HepG2 (cell line): ENCODE measurements around the gene DPY30. TPM values are rescaled to one million over a fixed set of nuclear protein-coding genes. Genes with fewer than 3 reads are reported as not detected.

ENCODE experiments used
- ARNTL ChIP-seq: sonication (generic); formaldehyde crosslinking; IDR thresholded peaks from 2 replicates; pipeline ENCODE4 v1.4.0; 2020; ENCODE audit warnings: mild to moderate bottlenecking, missing genetic modification reagents
- CEBPB ChIP-seq: IDR thresholded peaks from 2 replicates; pipeline ENCODE4 v1.6.1; 2011; ENCODE audit warnings: low read depth, low read length, improper control_type of control experiment, borderline replicate concordance
- CHCHD3 ChIP-seq: sonication (generic); formaldehyde crosslinking; IDR thresholded peaks from 2 replicates; pipeline ENCODE4 v1.8.0; 2022; ENCODE audit warnings: mild to moderate bottlenecking, missing genetic modification reagents, moderate library complexity
- FOXM1 ChIP-seq: sonication (generic); formaldehyde crosslinking; IDR thresholded peaks from 2 replicates; pipeline ENCODE4 v1.5.0; 2020; ENCODE audit warnings: missing genetic modification reagents
- GATAD1 ChIP-seq: IDR thresholded peaks from 2 replicates; pipeline ENCODE4 v1.6.1; 2016; ENCODE audit warnings: missing genetic modification reagents, missing compliant biosample characterization
- GATAD2A ChIP-seq: IDR thresholded peaks from 2 replicates; pipeline ENCODE4 v1.6.1; 2016
- JUN ChIP-seq: sonication (generic); formaldehyde crosslinking; IDR thresholded peaks from 2 replicates; pipeline ENCODE4 v1.4.0; 2020; ENCODE audit warnings: mild to moderate bottlenecking, missing genetic modification reagents
- KDM2A ChIP-seq: sonication (generic); formaldehyde crosslinking; IDR thresholded peaks from 2 replicates; pipeline ENCODE4 v1.4.0; 2020; ENCODE audit warnings: low read depth, missing genetic modification reagents, borderline replicate concordance
- LCORL ChIP-seq, 2 experiments: fragments of 450-650 bp in 1 of 2; sonication (generic) in 1 of 2; formaldehyde crosslinking in 1 of 2; IDR thresholded peaks; 2 replicates each; pipeline versions ENCODE4 v1.5.0 to v1.6.1; 2017 to 2020; ENCODE audit warnings: antibody characterized with exemption in 1 of 2, missing genetic modification reagents in 1 of 2
- MBD4 ChIP-seq: IDR thresholded peaks from 2 replicates; pipeline ENCODE4 v1.6.1; 2012; ENCODE audit warnings: low read length, inconsistent platforms, borderline replicate concordance
- PCBP1 ChIP-seq: fragments of 200-400 bp; formaldehyde crosslinking; IDR thresholded peaks from 2 replicates; pipeline ENCODE4 v1.6.1; 2017; ENCODE audit warnings: mild to moderate bottlenecking, low read depth, low read length, borderline replicate concordance
- PRDM15 ChIP-seq: sonication (generic); formaldehyde crosslinking; IDR thresholded peaks from 2 replicates; pipeline ENCODE4 v1.4.0; 2020; ENCODE audit warnings: missing genetic modification reagents
- SMAD9 ChIP-seq: sonication (generic); formaldehyde crosslinking; IDR thresholded peaks from 2 replicates; pipeline ENCODE4 v1.5.1; 2020; ENCODE audit warnings: mild to moderate bottlenecking, missing genetic modification reagents
- XBP1 ChIP-seq: sonication (generic); formaldehyde crosslinking; IDR thresholded peaks from 2 replicates; pipeline ENCODE4 v1.5.0; 2020; ENCODE audit warnings: missing genetic modification reagents
- ZNF251 ChIP-seq: sonication (generic); formaldehyde crosslinking; IDR thresholded peaks from 2 replicates; pipeline ENCODE4 v1.9.0; 2021; ENCODE audit warnings: mild to moderate bottlenecking, missing genetic modification reagents
- ZNF646 ChIP-seq: sonication (generic); formaldehyde crosslinking; IDR thresholded peaks from 2 replicates; pipeline ENCODE4 v1.9.0; 2021; ENCODE audit warnings: mild to moderate bottlenecking, missing genetic modification reagents
- ZNF788 ChIP-seq: sonication (generic); formaldehyde crosslinking; IDR thresholded peaks from 2 replicates; pipeline ENCODE4 v1.5.0; 2020; ENCODE audit warnings: mild to moderate bottlenecking, missing genetic modification reagents, borderline replicate concordance
- ZSCAN31 ChIP-seq: sonication (generic); formaldehyde crosslinking; IDR thresholded peaks from 2 replicates; pipeline ENCODE4 v1.5.0; 2020; ENCODE audit warnings: low read depth, mild to moderate bottlenecking, missing genetic modification reagents
- polyA plus RNA-seq, 8 experiments: library from polyadenylated mRNA; depleted of rRNA in 3 of 8; stranded (reverse) in 7 of 8; unstranded in 1 of 8; fragments of >200 nt; fragmentation: Illumina TruSeq in 4 of 8; extraction: Trizol in 4 of 8; gene quantifications; 2 replicates each; pipeline versions ENCODE4 v1.2.1 to v1.2.3, GENCODE V29; 2011 to 2016; ENCODE audit warnings: low read depth in 4 of 8, missing spikeins in 1 of 8, mixed read lengths in 1 of 8; ENCODE audit not compliant: insufficient read depth in 1 of 8
- total RNA-seq, 5 experiments: library from RNA; depleted of rRNA; stranded (reverse); fragments of >200 nt; fragmentation: Illumina TruSeq; extraction: Trizol; gene quantifications; 2 replicates each; pipeline ENCODE4 v1.2.3, GENCODE V29; 2016; ENCODE audit warnings: low read depth in 1 of 5
- TF ChIP-seq, protein P1 (sequence below), 2 experiments: fragments of 450-650 bp in 1 of 2; sonication (generic) in 1 of 2; formaldehyde crosslinking; IDR thresholded peaks; 2 replicates each; pipeline versions ENCODE4 v1.5.0 to v1.8.0; 2020 to 2022; ENCODE audit warnings: mild to moderate bottlenecking in 1 of 2, missing genetic modification reagents in 1 of 2

DPY30 gene
- total and polyA plus RNA-seq, 2 of the 13 experiments (the other 11 are each of a cell fraction or from before 2014, with no cell fraction given), result 98.1 to 118 TPM

- peak; percentile 72 for TF ChIP-seq ZNF646 (CRISPR knock-in tag)
- TF ChIP-seq GATAD1 (CRISPR knock-in tag), result peak; percentile 85
- TF ChIP-seq CEBPB, result no peak
- TF ChIP-seq ZNF251, result no peak
- TF ChIP-seq FOXM1 (CRISPR knock-in tag), result no peak
- no peak for TF ChIP-seq MBD4
- TF ChIP-seq ZSCAN31 (CRISPR knock-in tag), result peak; percentile 42; the same call in 1 of the 2 replicates
- peak; percentile 93 for TF ChIP-seq KDM2A (CRISPR knock-in tag)
- peak; percentile 89 for TF ChIP-seq GATAD2A (CRISPR knock-in tag)
- peak; percentile 89 for TF ChIP-seq ZNF788 (CRISPR knock-in tag)
- 0 out of 2 replicates have a peak, but pooled peaks have one; percentile 6 for TF ChIP-seq PCBP1
- TF ChIP-seq, protein P1, sequence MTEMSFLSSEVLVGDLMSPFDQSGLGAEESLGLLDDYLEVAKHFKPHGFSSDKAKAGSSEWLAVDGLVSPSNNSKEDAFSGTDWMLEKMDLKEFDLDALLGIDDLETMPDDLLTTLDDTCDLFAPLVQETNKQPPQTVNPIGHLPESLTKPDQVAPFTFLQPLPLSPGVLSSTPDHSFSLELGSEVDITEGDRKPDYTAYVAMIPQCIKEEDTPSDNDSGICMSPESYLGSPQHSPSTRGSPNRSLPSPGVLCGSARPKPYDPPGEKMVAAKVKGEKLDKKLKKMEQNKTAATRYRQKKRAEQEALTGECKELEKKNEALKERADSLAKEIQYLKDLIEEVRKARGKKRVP (CRISPR knock-in tag; IDR thresholded peaks at IDR 0.05), result no peak
- TF ChIP-seq CHCHD3, result peak; percentile 92
- 0 out of 2 replicates have a peak, but pooled peaks have one; percentile 41 for TF ChIP-seq JUN (CRISPR knock-in tag)
- TF ChIP-seq PRDM15 (CRISPR knock-in tag), result no peak; the same call in 1 of the 2 replicates
- peak; percentile 87; the same call in 1 of the 2 replicates for TF ChIP-seq ARNTL (CRISPR knock-in tag)
- TF ChIP-seq LCORL (IDR thresholded peaks at IDR 0.05), result no peak
- TF ChIP-seq LCORL (CRISPR knock-in tag; IDR thresholded peaks at IDR 0.05), result peak; percentile 84
- TF ChIP-seq XBP1 (CRISPR knock-in tag), result peak; percentile 75
- TF ChIP-seq SMAD9, result no peak
Observed at GRCh38 chr2:32063310-32064020, 23.9 kb upstream of the DPY30 start, which contains the start of gene SPAST (continued).
